Dermis microvascular lymphatic vessel endothelial cell (primary cell): Measurements from ENCODE around the gene CSRNP3. TPM values are rescaled to one million over a fixed set of nuclear protein-coding genes. Genes with fewer than 3 reads are reported as not detected.

Experiments used
- DNase-seq, 2 donors: peaks; one replicate each; pipeline versions ENCODE4 v3.0.0 to v3.0.0-alpha.2; 2010; ENCODE audit warnings: low read depth in 2 of 2
- total RNA-seq: library from RNA; depleted of rRNA; stranded (reverse); fragments of >200 nt; gene quantifications from 2 replicates; pipeline ENCODE4 v1.2.1, GENCODE V29; 2014

The CSRNP3 gene
- total RNA-seq, 1 donor from 2014 or later = 0.13 TPM

DNA sequence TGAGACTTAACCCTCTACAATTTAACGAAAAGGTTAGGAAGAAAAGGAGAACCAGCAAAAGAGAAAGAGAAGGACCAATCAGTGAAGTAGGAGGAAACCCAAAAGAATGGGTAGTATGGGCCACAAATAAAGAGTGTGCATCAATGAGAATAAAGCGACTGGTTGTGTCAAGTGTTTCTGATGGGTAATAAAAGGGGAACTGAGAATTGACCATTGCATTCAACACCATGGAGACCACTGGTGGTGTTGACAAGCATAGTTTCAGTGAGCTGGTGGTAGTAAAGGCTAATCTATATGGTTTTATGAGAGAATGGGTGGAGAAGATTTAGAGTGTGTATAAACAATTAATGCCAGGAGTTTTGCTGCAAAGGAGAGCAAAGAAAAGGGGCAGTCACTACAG is 75.4 kb downstream of the CSRNP3 start:
- DNase-seq = no peak

- no peak for DNase-seq
Measured at GRCh38 chr2:165547900-165548299, 78.4 kb downstream of the CSRNP3 start.

DNA sequence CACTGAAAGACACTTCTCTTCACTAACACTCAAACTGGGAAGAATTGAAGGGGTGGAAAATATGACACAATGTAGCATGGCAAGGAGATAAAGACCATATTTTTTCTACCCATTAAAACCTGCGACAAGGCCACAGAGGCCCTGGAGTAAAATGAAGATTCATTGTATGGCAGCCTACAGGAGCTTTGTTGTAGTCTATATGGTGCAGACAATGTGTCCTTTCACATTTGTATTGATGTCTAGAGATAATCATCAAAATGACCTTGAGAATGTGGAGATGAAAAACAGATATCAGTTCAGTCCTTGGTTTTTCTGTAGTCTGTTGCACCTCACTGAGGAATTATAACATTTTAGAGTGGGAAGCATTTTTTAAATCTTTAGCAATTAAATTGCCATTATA is 80.1 kb downstream of the CSRNP3 start:
- no peak for DNase-seq

DNA sequence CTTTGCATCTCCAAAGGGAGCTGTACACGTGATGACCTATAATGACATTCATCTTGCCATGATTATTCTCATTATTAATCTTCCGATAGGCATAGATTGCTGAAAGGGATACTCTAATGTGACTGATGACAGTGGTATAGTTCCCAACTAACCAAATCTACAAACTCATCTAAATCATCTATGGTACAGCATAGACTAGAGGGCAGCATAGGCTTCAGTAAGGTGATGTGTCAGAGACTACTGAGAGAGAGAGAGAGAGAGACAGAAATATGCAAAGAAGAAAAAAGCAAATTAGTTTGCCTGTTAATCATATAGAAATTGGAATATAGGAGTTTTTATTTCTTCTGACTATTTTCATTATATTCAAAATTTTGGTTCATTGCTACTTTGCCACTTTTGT is 89.3 kb downstream of the CSRNP3 start:
- no peak for DNase-seq

- DNase-seq = no peak
Measured at GRCh38 chr2:165560377-165560988, 91.0 kb downstream of the CSRNP3 start.

- no peak for DNase-seq
Measured at GRCh38 chr2:165561516-165561915, 92.0 kb downstream of the CSRNP3 start.

DNA sequence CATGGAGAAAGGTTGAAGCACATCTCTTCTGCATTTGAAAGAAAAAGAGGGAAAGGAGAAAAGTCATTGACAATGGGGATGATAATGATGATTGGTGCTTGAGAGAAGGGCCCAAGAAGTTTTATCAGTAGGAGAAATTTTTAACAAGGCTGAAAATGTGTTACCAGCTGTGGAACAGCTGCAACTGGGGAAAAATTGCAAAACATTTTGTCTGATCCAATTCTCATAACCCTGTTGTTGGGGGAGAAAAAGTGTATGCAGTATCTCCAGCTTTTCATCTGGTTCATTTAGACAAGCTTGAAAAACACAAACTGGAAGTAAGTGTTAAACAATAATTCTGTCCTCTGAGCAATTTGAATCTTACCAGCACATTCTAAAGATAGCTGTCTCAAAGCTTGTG is 92.7 kb downstream of the CSRNP3 start:
- DNase-seq = no peak

- peak in 1 of 2 donors; percentile 7 for DNase-seq
Measured at GRCh38 chr2:165563468-165564225, 94.1 kb downstream of the CSRNP3 start.

- DNase-seq = no peak
Measured at GRCh38 chr2:165566008-165566407, 96.5 kb downstream of the CSRNP3 start.

DNA sequence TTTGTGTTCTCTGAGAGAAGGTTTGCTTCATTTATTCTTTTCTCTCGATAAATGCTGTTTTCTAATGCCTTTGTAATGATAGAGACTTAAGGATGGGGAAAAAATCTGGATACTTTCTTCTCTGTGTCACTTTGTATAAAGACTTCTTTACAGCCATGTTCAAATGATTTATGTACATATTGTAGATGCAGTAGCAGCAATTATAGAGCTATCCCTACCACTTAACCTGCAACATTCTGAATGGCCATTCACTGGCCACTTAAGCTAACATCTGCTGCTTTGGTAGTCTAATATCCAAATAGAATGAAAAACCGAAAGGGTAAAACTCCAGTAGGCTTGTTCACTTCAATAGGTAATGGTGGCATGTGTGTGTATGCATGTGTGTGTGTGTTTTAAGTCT is 97.8 kb downstream of the CSRNP3 start:
- no peak for DNase-seq

- DNase-seq = no peak
Measured at GRCh38 chr2:165568361-165568760, 98.9 kb downstream of the CSRNP3 start.

DNA sequence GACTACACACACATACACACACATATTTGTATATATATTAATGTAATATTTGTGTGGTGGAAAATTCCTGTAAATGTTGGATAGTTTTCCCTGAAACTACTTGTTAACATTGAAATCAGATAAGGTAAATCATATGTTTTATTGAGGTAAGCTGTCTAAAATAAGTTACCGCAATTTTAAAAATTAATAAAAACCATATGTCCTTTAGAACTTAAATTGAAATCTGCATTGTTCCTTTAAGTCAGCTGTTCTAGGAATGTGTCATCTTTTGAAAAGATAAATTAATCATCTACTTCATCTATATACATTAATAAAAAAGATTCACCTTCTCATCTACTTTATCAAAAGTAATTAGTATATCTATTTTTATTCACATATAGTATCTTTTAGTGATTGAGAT is 102.0 kb downstream of the CSRNP3 start:
- DNase-seq = no peak

DNA sequence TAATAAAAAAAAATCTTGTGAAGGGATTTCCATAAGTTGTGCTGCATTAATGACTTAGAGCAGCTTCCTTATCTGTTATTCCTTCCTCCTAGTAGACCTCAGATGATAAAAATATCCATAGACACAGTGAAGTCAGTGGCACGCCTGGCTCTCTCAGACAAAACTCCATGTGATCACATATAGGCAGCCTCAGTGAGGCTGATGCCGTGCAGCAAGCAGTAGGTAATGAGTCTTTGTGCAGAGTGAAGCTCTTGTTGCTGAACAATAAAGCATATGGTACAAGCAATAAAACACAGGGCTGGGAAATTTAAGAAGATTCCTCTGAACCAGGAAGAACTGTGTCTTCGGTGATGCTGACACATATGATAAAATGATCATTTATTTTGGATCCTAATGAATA is 102.7 kb downstream of the CSRNP3 start:
- DNase-seq = no peak

DNA sequence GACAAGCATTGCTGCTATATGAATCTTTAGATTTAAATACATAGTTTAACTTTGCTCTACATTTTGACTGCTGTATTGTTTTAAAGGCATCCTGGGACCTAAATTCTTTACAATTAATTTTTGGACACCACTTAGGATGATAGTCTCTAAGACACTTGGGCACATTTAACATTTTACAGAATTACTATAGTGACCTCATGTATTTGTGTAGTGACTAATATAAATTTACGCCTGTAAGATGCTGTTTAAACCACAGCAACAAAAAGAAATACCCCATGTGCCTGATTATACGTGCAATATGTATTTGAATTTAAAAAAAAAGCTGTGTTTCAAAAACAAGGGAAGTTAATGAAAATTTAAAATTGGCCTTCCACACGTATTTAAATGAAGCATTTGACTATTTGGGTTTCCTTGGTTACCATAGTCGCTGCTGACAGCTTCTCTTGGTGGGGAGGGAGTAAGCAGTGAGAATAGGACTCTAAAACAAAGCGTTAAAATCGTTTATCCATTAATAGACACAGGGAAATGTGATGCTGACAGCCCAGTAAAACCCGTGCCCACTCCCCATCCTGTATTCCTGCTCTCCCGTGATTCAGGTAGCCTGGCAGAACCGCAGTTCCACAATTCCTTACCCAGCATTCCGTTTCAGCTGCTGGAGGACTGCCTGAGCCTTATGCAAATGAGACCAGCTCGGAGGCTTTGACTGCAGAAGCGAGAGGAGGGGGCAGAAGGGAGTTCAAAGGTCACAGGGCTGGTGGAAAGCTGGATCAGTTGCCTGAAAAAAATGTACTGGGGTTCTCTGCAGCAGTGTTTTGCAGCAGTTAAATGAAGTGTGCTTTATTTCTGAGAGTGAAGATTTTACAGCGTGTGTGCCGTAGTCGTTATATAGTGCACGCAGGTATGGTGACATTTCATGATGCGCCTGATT is 104.3 kb downstream of the CSRNP3 start:
- no peak for DNase-seq

- no peak for DNase-seq
Measured at GRCh38 chr2:165575044-165575615, 105.6 kb downstream of the CSRNP3 start.

GRCh38 chr2:165576409-165577154 is 107.1 kb downstream of the CSRNP3 start:
- DNase-seq = no peak

- no peak for DNase-seq
Measured at GRCh38 chr2:165582409-165582808, 112.9 kb downstream of the CSRNP3 start.

DNA sequence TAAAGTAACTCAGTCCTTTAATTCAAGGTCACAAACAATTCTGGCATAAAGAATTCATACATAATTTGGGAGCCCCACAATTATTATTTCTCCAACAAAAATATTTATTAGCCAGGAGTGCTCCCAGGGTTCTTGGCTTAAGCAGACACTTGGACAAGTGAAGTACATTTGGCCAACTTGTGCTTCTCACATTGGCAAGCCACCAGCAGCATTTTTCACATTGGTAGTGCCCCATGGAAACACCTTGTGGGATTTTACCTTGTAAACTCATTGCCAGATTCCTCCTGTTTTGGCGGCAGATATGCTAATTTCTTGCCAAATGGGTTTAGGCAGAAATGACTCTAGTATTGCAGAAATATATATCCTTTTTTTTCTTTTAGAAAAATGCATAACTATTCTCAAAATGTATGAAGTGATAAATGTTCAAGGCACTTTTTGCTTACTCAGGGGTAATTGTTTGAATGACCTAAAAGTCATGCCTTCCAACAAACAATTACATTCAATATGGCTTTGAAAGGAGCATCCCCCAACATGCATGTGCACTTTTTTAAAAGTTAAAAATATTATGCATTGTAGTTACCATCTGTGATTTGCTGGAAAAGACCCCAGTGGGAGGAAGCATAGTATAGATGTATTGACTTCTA is 113.5 kb downstream of the CSRNP3 start:
- no peak for DNase-seq

DNA sequence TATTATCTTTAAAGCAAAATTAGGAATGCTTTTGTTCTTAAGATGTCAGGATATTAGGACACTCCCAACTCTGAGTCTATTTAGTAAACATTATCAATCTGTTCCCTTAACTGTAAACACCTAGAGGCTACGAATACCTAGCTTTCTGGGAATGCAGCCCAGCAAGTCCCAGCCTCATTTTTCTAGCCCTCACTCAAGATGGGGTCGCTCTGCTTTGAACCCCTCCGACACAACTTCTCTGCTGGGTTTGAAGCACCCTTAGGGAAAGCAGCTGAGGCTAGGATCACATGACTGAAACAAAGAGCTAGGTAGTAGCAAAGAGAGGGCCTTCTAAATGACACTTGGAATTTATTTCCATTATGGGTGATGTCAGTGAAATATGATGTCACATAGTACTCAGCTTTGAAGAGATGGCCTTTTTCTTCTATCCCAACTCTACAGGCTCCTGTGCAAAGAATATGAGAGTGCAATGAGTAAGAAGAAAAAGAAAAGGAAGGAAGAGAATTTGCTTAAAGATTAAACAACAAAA is 114.7 kb downstream of the CSRNP3 start:
- no peak for DNase-seq

DNA sequence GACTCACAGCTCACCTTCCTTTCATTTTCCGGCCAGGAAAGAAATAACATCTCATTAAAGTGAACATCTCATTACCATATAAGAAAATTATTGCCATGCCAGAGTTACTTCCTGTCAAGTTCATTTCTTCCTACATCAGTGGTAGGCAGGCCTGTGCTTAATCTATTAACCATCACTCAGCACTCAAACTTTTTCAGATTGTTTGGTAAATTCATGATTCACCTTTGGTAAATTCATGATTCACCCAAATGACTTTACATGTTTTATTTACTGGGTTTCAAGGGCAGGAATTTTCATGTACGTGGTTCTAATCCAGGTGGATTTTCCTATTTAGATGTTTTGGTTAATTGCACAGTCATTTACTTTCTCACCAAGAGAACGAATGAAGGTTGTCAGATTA is 116.5 kb downstream of the CSRNP3 start:
- DNase-seq = no peak
